AG09309 (cell line): ENCODE results near the gene ALG9.

Source experiments
- DNase-seq: peaks from one replicate; pipeline ENCODE4 v3.0.0-alpha.2; 2010; ENCODE audit warnings: low read depth
- H3K4me3 ChIP-seq: 2 replicates; pipeline ENCODE4 v1.5.1; 2011; ENCODE audit warnings: mild to moderate bottlenecking, low read depth, low read length, moderate library complexity; ENCODE audit not compliant: control insufficient read depth
- CTCF ChIP-seq: IDR thresholded peaks from 2 replicates; pipeline ENCODE4 v1.5.1; 2011; ENCODE audit warnings: mild to moderate bottlenecking, low read depth, low read length, inconsistent platforms; ENCODE audit not compliant: insufficient read depth, control insufficient read depth; ENCODE audit errors: missing control alignments

The ALG9 gene

GRCh38 chr11:111910676-111911562 lies 39.5 kb upstream of the ALG9 start:
- DNase-seq = no peak
- no peak for TF ChIP-seq CTCF
- H3K4me3 ChIP-seq = no peak overlapping the region

- no peak overlapping the region for H3K4me3 ChIP-seq
- no peak for TF ChIP-seq CTCF
- DNase-seq = no peak
These were observed 38.0 kb upstream of the ALG9 start for GRCh38 chr11:111909378-111909777.

GRCh38 chr11:111908639-111909305 lies 37.4 kb upstream of the ALG9 start:
- TF ChIP-seq CTCF = no peak
- DNase-seq = no peak
- no peak overlapping the region for H3K4me3 ChIP-seq

GRCh38 chr11:111906680-111907079 lies 35.3 kb upstream of the ALG9 start:
- no peak for TF ChIP-seq CTCF

GRCh38 chr11:111905411-111905810 lies 34.0 kb upstream of the ALG9 start:
- no peak for DNase-seq

More at GRCh38 chr11:111906680-111907079, 35.3 kb upstream of the ALG9 start:
- no peak for DNase-seq
- no peak overlapping the region for H3K4me3 ChIP-seq

GRCh38 chr11:111886844-111887243 lies 15.5 kb upstream of the ALG9 start:
- no peak overlapping the region for H3K4me3 ChIP-seq
- DNase-seq = no peak
- TF ChIP-seq CTCF = no peak

More at GRCh38 chr11:111905411-111905810, 34.0 kb upstream of the ALG9 start:
- no peak overlapping the region for H3K4me3 ChIP-seq
- TF ChIP-seq CTCF = no peak
